ENCODE results near the gene SLC25A23.
"Not testable (repeated sequence)": the region's sequence is repeated elsewhere in the genome, so short reads cannot be mapped to it uniquely, and the experiment has no call there.

Gene SLC25A23

DNA sequence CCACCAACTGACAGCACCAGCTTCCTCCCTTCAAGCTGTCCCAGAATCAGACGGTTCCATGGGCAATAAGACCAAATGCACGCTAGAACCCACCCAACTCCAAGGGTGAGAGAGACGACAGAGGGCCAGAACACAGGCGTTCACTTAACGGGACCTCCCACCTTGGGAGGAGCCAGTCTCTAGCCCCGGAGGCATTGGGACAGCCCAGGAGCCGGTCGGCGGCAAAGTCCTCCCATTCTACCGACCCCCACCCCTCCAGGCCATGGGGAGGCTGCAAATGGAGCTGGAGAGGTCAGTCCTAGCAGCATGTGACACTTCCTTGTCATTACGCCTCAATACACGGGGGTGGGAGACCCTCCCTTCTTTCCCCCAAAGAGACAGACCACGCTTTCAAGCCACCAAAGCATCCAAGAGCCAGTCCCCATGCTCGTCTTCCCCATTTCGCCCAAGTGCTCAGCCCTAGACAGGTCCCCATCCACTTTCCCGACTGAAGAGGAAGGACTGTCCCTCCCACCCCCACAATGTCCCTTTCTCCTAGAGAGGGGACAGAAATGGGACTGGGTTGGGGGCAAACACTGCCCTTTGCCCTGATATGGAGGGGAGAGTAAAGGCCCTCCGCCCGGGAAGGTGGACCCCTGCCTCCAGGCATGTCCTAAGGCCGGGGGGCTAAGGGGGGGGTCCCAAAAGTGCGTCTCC is 35.9 kb downstream of the SLC25A23 start:
- peak; percentile 59 for DNase-seq

DNA sequence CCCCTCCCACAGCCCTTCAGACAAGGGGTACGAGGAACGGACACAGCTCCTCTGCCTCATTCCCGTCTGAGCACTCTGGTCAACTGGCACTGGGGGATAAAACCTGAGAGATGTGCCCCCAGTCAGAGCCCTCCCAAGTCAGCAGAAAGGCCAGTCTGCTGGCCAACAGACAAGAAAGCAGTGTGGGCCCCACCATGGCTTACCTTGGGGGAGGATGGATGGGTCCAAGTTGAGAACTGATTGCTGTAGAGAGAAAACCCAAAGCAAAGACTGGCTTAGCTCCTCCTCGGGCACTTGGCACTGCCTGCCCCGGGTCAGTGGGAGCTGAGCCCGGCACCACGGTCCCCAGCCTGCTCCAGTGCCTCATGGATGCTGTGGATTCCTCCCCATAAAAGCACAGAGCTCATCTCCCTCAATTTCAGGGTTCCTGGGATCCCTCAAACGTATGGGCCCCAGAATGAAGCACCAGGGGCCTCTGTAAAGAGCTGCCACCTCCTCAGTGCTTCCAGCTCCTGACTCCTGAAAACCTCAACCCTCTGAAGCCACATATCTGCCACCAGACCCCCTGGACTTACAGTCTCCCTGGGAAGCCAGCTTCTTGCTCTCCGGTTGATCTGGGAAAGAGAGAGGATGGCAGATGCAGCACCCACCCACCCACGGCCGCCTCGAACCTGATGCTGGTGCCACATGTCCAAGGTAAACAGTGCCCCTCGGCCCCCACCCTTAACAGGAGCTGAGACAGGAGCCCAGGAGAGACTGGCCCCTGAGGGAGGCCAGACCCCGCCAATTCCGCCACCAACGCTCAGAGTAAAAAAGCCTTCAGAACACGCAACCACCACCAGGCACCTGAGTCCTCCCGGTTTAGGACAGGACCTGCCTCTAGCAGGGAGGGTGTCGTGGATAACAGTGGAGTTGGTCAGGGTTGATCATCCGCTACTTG is 38.2 kb downstream of the SLC25A23 start:
- DNase-seq, result no peak

DNA sequence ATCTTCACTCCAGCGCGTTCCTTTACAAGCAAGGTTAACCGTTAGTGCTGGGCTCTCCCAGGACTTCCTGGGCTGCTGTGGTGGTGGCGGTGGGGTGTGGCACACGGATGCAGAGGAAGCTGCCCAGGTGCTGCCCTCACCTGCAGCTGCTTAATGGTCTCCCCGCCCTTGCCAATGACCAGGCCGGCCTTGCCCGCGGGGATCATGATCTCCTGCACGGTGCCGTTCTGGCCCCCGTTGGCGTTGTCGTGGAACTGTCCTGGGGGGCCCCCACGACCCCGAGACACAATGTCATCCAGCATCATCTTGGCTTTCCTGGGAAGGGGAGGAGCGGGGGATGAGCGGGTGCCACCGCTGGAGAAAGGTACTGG is 41.0 kb downstream of the SLC25A23 start:
- no peak for DNase-seq

DNA sequence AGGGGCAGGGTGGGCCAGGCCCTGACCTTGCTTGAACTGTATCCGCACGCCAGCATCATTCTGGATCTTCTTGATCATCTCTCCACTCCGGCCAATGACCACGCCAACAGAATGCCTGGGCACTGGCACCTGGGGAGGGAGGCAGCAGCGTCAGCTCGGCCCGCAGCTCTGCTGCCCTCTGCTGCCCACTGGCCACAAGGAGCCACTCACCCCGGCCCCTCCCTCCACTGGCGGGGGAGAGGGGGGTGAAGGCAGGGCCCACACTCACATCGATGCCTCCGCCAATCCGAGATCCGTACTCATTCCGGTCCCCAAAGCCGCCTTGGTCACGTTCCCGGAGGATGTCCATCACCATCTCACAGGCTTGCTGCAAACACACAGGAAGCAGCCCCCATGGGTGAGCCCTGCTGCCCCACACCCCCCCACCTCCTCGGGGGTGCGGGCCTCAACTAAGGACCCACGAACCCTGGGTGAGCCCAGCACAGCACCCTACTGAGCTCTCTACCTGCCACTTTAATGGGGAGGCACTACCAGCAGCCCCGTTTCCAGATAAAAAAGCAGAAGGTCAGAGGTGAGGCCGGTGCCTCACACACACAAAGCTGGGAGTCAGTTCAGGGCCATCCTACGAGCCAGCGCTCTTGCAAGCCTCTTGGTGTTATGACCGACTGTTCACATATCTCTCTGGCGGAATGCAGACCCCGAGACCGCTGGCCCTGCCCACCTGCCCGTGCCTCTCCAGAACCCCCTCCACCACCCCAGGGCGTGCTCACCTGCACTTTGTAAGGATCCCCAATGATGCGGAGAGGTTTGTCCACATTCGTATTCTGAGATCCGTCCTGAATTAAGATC is 41.7 kb downstream of the SLC25A23 start:
- no peak for DNase-seq

DNA sequence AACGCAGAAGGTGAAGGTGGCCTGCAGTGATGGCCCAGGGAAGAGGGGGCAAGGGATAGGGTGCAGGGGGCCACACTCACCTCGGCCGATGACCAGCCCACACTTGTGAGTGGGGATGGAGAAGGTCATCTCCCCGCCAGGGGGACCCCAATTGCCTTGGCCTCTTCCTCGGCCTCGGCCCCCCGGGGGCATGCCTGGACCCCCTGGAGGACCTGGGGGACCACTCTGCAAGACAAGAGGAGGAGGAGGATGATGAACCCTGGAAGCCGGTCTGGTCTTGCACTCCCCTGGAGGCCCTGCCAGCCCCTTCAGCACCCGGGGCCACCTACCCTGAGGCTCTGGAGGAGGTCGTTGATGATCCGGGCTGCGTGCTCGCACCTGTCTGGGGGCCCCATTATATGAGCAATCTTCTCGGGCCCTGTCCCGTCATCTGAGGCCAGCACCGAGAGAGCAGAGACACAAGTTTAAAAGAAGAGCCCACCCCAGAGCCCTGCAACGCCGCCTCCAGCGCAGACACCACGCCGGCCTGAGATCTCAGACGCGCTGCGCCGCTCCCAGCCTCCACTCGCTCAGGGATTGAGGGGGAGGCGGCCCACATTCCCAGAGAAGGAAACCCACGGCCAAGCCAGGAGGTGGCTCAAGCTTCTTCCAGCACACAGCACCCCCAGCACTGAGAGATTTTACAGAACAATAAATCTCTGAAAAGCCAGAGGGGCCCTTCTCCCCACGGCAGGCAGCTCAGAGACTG is 42.8 kb downstream of the SLC25A23 start:
- no peak for DNase-seq

DNA sequence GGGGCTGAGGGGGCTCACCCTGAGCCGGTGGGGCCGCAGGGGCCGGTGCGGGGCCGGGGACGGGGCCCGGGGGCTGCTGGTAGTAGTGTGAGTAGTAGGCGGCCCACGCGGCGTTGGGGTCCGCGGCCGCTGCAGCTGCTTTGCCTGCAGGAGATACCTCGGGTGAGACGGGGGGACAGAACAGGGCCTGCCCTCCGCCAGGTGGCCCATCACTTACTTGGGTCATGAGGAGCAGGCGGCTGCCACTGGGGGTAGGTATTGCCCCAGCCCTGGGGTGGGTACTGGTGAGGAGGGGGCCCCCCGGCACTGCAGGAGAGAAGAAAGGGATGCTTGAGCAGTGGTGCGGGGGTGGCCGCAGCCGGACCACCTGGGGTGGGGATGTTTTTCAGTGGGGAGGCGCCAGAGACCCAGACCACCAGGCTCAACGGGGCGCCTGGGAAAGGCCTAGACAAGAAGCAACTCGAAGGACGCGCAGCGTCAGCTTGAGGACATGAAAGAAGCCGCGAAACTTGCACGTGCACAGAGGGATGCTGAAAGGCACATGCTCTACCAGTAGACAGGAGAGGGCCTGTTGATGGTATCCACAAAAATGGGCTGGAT is 43.9 kb downstream of the SLC25A23 start:
- no peak for DNase-seq

DNA sequence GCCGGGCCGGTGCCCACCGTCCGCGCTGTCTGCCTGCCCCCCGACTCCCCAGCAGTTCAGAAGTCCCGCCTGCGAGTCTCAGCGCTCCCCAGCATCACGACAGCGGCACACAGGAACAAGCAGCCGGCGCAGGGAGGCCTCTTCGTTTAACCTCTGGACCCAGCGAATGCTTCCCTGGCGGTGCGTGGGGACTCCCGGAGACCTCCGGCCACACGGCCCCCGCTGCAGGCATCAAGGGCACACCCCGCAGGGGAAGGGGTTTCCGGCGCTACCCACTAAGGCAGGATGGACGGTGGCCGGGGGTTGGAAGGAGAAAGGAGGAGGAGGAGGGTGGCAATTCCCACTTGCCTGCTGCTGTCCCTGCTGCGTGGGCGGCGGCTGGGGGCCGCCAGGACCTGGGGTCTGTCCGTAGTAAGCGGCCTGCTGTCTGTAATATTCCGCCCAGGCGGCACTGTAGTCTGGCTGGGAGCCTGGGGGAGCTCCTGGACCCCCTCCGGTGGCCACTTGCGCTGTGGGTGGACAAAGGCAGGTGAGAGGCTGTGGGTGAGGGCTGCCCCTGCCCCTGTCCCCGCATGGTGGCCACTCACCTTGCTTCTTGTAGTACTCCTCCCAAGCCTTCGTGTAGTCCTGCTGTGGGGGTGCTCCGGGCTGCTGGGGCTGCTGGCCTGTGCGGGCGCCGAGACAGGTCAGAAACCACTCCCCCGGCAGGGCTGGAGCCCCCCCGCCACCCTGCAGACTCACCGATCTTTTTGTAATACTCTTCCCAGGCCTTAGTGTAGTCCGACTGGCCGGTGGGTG is 44.6 kb downstream of the SLC25A23 start:
- DNase-seq, result no peak

DNA sequence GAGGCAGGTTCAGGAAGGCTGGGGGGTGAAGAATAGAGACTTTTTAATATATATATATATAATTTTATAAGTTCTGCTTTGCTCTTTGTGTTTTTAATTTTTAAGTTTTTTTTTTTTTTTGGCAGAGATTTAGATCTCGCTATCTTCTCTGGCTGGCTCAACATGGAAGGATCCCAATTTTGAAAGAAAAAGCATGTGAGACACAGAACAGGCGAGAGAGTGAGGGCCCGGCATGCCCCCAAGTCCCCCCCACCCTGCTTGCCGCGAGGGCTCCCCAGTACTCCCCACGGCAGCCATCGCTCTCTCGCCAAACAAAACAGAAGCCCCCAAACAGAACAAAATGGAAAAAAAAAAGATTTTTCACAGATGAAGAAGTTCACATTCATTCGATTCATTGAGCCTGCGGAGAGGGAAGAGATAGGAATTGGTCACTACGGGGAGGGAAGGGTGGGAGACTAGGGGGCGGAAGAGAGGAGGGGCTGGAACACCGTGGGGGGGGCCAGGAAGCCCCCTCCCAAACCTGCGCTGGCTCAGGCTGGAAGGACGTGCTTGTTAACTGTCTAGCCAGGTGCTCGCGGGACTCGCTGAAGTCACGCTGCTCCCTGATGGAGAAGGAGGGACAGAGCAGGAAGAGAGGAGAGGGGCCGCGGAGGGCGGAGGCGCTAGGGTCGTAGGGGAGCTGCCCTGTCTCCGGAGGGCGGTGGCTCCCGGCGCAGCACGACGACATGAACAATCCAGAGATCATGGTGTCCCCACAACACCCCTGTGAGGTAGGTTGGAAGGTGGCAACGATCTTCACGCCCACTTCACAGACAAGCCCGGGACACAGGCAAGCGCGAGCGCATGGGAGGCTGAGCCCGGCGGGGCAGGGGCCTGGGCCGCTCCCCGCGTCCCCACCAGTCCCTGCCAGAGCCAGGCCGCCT is 45.6 kb downstream of the SLC25A23 start:
- no peak for DNase-seq

DNA sequence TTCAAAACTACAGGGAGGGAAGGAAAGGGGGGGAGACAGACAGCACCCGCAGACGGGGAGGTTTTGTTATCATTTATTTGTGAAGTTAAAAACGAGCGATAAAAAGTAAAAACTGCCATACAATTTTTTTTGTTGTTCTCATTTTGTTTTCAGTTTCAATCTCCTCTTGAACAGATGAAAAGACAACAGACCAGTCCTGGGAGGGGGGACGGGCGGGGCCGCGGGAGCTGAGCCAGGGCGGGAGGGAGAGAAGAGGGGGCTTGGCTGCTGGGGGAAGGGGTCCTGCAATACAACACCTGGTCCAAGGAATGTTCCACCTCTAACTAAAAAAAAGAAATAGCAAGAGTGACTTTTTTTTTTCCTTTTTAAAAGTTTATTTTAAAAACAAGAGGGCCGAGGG is 46.3 kb downstream of the SLC25A23 start:
- DNase-seq, result no peak

DNA sequence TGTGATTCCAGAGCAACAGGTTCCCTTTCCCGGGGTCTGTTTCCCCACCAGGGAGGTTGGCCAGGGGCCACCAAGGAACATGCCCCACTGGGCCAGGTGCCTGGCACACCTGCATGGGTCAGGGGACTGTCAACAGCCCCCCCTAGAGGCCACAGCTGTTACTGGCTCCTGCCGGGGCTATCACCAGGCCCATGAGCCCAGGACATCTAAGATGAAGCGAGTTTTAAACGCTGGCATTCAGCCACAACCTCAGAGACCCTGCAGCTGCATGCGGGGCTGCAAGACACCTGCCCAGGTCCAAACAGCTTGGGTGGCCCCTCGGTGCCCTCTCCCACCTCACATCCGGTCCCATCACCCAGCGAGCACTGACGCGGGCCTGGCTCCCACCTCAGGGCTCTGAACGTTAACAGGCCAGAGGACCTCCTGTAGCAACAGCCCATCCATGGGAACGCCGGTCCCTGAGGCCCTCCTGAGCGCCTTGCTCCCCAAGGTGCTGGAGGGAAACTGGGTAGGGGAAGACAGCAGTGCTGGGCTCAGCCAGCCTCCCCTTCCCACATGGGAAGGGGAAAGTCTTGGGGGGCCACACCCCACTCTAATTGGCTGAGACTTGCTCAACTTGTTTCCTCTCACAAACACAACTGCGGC is 47.0 kb downstream of the SLC25A23 start:
- DNase-seq, result peak; percentile 56

DNA sequence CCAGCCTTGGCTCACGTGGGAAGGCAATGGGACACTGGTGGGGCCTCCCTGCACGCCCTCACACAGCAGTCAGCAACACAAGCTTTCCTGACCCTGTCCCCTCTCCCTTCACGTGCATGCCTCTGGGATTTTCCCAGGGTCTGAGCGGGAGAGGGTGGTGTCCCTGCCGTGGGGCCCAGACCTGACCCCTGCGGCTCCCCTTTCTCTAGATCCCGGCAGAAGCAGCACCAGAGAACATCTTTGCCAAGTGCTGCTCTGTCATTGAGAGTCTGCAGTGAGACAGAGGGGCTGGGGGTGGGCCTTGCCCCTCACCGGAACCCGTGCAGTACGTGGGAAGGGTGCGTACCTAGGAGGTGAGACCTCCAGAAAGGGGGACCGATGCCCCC is 47.5 kb downstream of the SLC25A23 start:
- DNase-seq, result no peak

DNA sequence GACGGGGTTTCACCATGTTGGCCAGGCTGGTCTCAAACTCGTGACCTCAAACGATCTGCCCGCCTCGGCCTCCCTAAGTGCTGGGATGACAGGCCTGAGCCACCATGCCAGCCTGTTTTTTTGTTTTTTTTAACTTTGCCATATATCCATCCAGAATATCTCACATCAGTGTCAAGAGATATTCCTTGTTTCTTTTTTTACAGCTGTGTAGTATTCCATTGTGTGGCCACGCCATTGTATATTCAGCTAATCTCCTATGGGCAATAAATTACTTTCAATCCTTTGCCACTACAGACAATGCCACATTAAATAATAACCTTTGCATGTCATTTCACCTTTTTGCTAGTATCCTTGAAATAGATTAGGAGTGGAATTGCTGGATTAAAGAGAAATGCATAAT is 50.2 kb downstream of the SLC25A23 start:
- no peak for DNase-seq

DNA sequence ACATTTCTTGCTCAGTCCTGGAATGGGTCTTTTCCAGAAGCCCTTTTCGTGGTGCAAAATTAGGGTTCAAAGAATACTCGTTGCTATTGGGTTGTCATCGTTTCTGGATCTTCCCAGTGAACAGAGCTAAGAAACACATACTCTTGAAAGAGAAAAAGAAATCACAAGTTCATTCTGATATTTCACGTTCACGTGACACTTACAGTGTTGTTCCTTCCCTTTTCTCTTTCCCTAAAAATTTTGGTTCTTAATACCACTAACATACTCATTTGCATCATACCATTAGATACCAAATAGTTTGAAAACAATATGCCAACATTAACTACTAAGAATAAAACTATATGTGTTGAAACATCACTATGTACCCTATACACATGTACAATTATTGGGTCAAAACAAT is 53.2 kb downstream of the SLC25A23 start:
- no peak for DNase-seq

DNA sequence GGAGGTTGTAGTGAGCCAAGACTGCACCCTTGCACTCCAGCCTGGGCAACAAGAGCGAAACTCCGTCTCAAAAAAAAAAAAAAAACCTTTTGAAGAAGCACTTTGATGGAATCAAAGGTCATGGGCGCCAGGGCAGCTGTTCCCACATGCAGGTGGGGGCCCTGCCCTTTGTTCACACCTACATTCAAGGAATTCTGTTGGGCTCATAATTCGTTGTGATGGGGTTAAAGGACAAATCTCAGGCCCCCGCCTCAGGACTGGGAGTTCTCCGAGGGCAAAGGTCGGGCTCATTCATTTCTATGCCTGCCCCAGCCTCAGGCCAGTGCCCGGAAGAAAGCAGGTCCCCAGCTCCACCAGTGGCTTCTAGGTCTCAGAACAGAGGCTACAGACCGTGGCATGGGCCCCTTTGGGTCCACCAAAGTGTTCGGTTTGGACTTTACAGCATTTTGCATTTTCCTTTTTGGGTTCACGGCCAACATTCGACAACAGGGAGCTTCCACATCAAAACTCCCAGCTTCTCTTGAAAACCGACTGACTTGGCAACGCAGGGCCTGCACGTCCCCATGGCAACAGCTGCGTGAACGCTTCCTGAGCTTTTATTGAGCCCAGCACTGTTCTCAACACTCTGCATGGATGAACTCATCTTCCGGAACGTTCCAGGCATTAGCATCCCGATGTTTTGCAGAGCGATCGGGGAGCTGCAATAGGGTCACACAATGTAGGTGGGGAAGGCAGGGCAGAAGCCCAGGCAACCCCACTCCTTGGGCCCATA is 56.6 kb downstream of the SLC25A23 start:
- DNase-seq, result no peak

DNA sequence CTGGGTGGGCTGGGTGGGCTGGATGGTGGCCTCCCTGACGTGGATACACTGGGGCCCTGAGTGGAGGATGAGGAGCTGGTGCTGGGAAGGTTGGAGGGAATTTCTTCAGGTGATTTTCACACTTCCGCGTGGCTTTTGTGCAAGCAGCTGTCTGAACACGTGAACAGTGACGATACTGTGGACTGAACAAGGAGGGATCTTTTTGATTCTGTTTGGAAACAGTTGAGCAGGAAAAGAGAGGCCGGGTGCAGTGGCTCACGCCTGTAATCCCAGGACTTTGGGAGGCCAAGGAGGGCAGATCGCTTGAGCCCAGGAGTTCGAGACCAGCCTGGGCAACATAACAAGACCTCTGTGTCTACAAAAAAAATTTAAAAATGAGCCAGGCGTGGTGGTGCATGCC is 57.5 kb downstream of the SLC25A23 start:
- no peak for DNase-seq

DNA sequence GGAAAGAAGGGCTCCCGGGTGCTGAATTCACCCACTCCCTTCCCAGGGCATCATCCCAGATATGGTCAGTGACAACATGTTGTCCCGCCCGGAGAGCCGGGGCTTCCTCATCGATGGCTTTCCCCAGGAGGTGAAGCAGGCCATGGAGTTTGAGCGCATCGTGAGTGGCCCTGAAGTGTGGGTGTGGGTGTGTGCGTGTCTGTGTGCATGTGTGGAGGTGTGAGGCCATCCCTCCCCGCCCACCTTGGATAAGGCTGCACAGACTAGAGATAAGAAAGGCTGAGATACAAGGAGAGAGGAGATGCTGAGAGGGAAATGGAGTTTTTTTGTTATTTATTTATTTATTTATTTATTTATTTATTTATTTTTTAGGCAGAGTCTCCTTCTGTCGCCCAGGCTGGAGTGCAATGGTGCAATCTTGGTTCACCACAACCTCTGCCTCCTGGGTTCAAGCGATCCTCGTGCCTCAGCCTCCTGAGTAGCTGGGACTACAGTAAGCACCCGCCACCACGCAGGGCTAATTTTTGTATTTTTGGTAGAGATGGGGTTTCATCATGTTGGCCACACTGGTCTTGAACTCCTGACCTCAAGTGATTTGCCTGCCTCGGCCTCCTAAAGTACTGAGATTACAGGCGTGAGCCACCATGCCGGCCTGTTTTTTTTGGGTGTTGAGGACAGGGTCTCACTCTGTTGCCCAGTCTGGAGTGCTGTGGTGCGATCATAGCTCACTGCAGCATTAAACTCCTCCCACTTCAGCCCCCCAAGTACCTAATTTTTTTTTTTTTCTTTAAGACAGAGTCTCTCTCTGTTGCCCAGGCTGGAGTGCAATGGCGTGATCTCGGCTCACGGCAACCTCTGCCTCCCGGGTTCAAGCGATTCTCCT is 59.3 kb downstream of the SLC25A23 start:
- DNase-seq, result not testable (repeated sequence)

DNA sequence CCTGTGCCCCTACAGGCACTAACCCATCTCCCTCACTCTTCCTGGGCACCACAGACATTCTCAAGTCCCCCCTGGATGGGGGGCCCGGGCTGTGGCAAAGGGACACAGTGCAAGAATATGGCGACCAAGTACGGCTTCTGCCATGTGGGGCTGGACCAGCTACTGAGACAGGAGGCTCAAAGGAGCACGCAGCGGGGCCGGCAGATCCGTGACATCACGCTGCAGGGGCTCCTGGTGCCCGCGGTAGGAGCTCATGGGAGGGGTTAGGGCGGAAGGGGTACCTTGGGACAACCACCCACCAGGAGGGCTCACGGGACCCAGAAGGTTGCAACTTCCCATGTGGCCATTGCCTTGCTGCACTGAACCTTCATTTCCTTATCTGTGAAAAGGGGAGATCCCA is 63.3 kb downstream of the SLC25A23 start:
- DNase-seq, result no peak

DNA sequence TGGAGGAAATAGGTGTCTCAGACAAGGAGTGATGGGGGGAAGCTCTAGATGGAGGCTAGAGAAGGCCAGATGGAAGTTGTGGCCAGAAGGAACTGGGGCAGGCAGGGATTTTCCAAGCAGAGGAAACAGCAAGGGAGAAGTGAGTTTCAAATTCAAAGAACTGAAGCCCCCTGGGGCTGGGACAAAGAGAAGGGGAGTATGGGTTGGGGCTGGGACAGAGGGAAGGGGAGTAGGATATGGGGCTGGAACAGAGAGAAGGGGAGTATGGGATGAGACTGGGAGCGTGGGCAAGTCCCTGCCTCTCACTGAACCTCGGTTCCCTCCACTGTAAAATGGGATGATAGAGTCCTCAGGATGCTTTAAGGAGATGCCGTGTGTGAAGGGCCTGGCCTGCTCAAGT is 64.8 kb downstream of the SLC25A23 start:
- no peak for DNase-seq
